NCI-H1436 (cell line): ENCODE data around the gene C4B.
"Not testable (repeated sequence)": the region's sequence is repeated elsewhere in the genome, so short reads cannot be mapped to it uniquely, and the experiment has no call there.

Experiments used
- DNase-seq: peaks from one replicate; lab custom pipeline; 2025; lab: John Stamatoyannopoulos, UW

The C4B gene

DNA sequence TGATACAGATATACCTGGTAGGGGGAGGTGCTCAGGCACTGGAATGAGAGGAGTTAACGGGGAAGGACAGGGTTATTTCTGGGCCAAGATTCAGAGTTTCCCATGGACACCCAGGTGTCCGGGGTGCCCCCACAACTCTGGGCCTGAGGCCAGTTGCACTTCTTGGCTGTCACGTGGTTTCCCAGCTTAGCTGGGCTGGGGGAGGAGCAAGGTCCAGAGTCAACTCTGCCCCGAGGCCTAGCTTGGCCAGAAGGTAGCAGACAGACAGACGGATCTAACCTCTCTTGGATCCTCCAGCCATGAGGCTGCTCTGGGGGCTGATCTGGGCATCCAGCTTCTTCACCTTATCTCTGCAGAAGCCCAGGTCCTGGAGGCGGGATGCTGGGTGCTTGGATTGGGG, at the start of gene C4B:
Gene C4B (plus strand): TSS at position 249 of the 400 bp plus-strand sequence. CDS start 51 bp downstream, at position 300.
- not testable (repeated sequence) for DNase-seq

DNA sequence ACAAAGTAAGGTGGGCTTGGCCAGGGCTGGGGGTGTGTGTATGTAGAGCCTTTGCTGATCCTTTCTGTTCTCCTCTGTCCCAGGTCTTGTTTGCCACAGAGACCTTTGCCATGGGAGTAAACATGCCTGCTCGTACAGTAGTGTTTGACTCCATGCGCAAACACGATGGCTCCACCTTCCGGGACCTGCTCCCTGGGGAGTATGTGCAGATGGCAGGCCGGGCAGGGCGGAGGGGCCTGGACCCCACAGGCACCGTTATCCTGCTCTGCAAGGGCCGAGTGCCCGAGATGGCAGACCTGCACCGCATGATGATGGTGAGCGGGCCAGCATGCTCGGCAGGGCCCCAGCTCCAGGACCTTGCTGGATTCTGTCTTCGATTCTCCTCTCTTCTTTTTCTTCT, 48.9 kb upstream of the C4B start:
- no peak for DNase-seq

- no peak for DNase-seq
These were observed 48.1 kb upstream of the C4B start for GRCh38 chr6:31966506-31966905.

GRCh38 chr6:31966997-31967925, 47.3 kb upstream of the C4B start:
- DNase-seq: no peak

- no peak for DNase-seq
These were observed 46.7 kb upstream of the C4B start for GRCh38 chr6:31967926-31968320.

GRCh38 chr6:31968326-31968725, 46.3 kb upstream of the C4B start:
- DNase-seq: no peak

GRCh38 chr6:31968791-31969711, 45.5 kb upstream of the C4B start:
- DNase-seq: no peak

- no peak for DNase-seq
These were observed 44.6 kb upstream of the C4B start for GRCh38 chr6:31969712-31970603.

DNA sequence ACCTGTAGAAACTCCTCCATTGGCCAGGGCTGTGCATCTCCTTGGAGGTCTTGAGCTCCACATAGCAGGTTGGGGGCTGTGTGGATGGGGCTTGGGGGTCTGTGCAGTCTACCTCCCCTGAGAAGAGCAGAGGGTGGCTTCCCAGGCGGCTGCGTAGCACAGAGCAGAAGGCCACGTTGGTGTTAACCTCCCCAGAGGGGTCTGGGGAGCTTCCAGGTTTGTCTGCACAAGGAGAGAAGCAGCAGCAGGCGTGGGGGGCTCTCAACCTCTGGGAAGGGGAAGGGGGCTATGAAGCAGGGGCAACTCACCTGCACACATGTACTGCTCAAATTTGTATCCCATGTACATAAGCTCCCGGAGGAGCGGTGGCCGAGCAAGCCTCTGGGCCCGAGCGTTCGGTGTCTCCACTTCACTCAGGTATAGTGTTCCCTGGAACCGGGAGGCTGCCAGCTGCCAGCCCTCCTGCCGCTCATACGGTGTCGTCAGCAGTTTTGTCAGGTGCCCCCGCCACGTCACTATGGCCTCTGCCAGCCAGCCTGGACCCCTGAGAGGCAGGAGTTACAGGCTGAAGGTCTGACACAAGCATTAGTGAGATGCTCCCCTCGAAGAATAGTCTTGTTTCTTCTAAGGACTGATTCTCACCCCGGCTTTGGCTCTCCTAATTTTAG, 43.9 kb upstream of the C4B start:
- no peak for DNase-seq

DNA sequence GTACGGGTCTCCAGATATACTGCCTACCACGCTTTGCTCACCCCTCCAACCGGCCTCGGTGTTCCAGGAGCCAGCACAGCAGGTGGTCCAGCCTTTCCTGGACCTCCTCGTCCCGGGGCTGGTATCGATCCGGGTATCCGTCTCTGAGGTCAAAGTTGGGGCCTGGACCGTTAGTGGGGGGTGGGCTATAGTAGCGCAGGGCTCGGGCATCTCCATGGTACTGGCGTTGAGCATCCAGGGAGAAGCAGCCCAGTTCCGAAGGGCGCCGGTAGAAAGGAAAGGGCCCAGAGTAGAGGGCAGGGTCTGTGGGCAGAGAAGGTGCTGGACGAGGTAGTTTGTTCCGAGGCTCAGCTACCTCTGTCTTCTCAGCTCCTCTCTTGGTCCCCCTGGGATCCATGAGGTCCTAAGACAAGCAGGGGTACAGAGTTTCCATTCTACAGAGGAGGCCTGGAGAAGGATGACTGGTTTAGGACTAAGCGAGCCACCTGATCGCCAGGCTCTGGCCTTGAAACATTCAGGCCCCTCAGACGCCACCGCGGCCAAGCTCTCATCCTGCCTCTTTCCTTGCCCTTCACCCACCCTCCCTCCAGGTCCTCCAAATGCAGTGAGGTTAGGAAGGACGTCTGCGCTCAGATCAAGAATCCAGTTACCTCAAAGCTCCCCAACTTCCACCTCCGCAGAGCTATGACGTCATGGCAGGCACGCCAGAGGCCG, 43.2 kb upstream of the C4B start:
- DNase-seq: no peak

DNA sequence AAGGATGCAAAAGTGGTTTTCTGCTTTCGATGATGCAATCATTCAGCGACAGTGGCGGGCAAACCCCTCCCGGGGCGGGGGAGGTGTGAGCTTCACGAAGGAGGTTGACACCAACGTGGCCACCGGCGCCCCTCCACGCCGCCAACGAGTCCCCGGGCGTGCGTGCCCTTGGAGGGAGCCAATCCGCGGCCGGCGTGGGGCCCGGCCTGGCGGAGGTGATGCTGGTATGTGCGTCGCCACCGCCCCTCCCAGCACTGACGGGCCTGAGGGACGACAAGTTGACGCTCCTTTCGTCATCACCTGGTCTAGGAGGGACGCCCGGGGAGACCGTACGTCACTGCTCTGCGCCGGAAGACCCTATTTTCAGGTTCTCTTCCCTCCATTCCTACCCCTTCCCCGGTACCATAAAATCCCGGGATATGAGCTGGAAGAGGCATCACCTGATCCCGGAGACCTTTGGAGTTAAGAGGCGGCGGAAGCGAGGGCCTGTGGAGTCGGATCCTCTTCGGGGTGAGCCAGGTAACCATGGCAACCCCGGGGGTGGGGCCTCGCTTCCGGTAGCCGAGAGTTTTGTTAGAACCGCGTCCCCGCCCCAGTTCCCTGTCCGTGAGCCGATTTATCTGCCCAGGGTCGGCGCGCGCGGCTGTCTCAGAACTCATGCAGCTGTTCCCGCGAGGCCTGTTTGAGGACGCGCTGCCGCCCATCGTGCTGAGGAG, 42.4 kb upstream of the C4B start, which contains the start of gene DXO:
Gene DXO (minus strand): TSS at position 146 of the 716 bp plus-strand sequence. CDS start 463 bp downstream, outside the sequence.
- peak; percentile 98 for DNase-seq

- DNase-seq: no peak
These were observed 41.8 kb upstream of the C4B start for GRCh38 chr6:31972709-31973350.

GRCh38 chr6:31976065-31976464, 38.5 kb upstream of the C4B start:
- DNase-seq: not testable (repeated sequence)

DNA sequence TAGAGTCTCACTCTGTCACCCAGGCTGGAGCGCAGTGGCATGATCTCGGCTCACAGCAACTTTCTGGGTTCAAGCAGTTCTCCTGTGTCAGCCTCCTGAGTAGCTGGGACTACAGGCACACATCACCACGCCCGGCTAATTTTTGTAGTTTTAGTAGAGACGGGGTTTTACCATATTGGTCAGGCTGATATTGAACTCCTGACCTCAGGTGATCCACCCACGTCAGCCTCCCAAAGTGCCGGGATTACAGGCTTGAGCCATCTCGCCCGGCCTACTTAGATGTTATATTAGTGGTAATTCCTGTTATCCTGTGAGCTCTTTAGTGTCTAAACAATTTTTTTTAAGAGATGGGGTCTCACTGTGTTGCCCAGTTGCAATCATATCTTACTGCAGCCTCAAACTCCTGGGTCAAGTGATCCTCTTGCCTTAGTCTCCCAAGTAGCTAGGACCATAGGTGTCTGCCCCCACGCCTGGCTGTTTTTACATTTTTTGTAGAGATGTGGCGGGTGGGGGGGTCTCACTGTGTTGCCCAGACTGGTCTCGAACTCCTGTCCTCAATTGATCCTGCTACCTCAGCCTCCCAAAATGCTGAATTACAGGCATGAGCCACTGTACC, 36.7 kb upstream of the C4B start:
- no peak for DNase-seq

DNA sequence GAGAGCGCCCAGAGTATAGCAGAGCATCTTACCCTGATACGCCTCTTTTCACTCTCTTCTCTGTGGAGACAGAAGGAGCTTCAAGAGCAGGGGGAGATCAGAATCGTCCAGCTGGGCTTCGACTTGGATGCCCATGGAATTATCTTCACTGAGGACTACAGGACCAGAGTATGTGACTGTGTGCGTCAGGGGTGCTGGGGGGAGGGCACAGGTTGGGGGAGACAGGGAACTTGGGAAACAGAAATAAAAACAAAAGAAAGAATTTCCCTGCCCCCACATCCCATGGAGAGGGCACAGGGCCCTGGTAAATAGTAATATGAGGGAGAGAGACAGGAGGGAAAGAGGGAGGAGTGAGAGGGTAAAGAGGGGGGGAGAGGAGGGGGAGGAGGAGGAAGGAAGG, 35.8 kb upstream of the C4B start:
- no peak for DNase-seq

GRCh38 chr6:31979238-31979898, 35.2 kb upstream of the C4B start:
- no peak for DNase-seq

DNA sequence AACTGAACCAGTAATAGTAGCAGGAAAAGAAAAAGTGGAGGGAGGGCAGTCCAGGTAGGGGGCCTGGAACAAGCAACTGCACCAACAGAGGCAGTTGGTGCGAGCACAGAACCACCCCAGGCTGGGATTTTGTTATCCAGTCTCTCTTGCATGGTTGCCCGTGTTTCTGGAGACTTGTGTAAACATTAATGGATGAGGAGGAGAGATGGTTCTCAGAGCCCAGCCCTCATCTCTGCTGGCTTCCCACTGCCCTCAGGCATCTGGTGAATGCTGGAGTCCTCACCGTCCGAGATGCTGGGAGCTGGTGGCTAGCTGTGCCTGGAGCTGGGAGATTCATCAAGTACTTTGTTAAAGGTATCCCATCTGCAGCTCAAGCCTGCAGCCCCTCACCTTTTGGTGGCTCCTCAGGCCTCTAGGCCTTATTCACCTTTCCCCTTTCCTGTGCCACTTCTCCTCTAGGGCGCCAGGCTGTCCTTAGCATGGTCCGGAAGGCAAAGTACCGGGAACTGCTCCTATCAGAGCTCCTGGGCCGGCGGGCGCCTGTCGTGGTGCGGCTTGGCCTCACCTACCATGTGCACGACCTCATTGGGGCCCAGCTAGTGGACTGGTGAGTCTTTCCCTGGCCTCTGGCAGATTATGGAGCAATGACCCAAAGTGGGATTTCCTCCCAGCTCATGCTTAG, 34.3 kb upstream of the C4B start:
- DNase-seq: not testable (repeated sequence)

DNA sequence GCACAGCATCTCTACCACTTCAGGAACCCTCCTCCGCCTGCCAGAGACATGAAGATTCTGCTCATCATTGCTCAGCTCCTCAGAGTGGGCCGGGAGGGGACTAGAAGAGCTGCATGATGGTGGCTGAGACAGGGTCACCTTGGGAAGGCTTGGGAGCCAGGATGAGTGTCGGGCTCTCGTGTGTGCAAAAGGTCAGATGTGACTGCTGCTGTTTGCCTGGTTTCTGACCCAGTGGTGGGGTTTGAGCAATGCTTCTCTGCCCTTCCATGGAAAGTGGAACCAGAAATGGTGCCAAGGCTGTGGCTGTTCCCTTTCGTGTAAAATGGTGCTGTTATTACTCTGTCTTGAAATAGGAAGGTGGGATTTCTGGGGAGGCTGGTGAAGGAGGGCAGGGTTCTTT, 33.6 kb upstream of the C4B start:
- not testable (repeated sequence) for DNase-seq
